GM18867 (cell line): ENCODE results near the gene GDA.
A peak's percentile ranks its signal among the peaks of the same experiment; 100 is the strongest.
"Not testable (repeated sequence)": the region's sequence is repeated elsewhere in the genome, so short reads cannot be mapped to it uniquely, and the experiment has no call there.

Experiments used
- ATAC-seq: cut with Tn5 transposase; IDR thresholded peaks from one replicate; pipeline ENCODE4 v1.9.1; 2021; ENCODE audit warnings: mild to moderate bottlenecking, moderate library complexity; ENCODE audit not compliant: unreplicated experiment

The GDA gene

DNA sequence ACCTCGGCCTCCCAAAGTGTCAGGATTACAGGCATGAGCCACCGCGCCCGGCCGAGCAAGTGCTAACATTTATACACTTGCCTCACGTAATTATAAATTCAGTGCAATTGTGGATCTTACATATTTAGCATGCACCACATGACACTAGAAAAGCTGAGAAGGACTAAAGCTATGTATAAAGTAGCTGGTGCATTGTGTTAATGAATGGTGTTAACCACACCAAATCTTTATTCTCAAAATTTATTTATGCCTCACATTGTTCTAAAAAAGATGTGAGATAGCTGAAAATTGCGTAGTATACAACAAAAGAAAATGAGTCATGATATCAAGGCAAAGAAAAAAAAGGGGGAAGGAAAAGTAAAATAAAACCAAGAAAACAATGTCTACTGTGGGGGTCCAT lies 54.8 kb downstream of the GDA start:
- no peak for ATAC-seq

DNA sequence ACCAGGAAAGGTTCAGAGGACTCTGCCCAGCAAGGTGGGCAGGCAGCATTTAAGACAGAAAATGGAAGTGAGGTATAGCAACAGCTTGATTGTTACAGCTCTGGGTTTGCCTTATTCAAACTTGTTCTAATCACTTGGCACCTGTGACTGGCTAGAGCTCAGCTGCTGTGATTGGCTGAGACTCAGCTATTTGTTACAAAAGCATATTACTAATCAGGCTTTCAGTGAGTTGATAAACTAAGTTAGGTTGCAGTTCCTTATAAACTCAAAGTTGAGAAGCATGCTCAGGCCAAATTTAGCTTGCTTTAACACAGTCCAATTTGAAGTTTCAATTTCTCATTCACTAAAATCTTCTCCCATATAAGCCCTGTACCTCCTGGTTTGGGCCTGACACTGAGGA lies 56.3 kb downstream of the GDA start:
- ATAC-seq: peak; percentile 79

DNA sequence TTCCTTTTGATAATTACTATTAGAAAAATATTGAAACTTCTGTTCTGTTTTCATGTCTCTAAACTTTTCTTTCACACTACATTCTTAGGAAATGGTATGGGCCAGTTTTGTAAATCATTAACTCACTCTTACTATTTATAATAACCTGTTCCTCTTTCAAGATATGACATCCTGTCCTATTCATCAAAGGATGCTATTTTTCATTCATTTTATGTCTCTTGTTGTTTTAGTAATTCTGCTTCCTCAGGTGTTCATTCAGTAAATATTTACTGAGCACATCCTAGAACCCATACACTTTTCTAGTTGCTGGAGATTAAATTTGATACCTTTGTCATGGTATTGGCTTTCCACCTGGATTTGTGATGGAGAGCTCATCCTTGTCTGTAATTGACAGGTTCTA lies 58.0 kb downstream of the GDA start:
- ATAC-seq: no peak

DNA sequence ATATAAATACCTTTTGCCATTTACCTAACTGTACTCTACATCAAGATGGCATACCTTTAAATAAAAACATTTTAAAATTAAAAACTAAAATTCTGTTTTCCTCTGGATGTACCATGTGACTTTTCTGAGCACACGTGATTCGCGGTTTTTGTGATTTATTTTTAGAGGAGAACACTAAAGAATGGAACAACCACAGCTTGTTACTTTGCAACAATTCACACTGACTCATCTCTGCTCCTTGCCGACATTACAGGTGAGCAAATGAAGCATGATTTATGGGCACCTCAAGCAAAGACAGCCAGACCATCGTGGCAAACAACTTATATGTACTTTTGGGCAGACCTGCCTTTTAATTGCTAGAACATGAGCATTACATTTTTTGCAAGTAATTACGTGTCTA lies 61.3 kb downstream of the GDA start:
- peak; percentile 47 for ATAC-seq

DNA sequence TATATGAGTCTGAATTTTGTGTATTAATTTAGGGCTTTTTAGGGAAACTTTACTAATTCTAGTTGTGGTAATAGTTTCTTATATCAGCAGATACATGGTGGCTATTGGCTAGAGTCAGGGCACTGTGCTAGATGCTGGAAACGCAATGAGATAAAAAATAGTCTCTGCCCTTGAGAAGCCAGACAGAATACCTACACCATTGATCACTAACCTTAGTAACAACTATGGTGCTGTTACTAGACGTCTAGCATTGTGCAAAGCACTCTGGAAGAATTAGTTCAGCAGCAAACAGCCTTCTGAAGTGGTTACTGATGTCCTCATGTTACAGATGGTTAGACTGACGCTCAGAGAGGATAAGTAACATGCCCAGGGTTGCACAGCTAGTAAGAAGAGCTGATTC lies 61.8 kb downstream of the GDA start:
- ATAC-seq: no peak

DNA sequence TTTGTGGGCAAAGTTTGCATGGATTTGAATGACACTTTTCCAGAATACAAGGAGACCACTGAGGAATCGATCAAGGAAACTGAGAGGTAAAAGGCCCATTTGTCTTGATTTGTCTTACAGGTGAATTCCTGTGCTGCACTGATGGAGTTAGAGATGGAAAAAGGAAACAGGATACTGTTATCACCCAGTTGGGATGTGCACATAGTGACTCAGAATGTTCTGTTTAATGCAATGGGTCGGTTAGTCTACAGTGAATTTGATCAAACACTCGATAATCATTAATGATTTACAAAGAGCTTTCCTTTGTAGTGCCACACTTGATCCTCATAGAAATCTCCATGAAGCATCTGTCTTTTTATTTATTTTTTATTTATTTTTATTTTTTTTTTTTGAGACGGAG lies 64.7 kb downstream of the GDA start:
- no peak for ATAC-seq

DNA sequence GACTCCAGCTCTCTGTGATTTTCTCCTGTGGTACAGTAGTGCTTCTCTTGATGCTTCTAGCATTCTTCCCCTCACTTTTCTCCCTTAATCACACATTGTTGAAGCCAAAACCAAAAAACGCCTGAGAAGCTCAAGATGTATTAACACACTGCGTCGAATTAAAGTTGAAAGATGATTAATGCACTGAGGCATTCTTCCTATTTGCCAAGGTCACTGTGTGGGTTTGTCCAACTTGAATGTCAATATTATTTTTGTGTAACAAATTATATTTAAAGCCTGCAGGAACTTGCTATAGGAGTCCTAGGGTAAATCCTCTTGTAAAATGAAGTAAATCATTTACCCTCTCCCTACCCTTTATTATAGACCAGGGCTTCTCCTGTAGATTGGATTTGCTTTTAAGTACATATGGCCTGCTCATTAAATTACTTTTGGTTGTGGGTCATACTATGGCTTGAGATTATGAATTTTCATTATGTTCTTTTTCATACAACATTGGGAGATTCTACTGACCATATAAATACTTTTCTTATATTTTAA lies 68.1 kb downstream of the GDA start:
- ATAC-seq: no peak

DNA sequence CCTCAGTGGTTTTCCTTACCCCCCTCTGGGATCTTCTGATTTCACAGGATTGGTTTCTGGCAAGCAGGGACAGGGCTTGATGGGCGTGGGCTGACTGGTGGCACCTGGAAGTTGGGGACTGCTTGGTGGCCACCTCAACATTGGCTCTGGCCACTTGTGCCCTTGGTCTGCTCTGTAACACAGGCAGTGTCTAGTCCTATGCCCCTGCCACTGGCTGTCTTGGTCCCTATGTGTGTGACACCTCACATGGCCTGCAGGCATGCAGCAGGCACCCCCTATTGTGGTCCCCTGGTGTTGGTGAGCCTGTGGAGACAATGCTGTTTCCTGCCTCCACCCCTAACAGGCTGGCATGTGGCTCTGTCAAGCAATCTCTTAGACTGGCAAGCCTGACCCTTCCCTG lies 71.3 kb downstream of the GDA start:
- no peak for ATAC-seq

DNA sequence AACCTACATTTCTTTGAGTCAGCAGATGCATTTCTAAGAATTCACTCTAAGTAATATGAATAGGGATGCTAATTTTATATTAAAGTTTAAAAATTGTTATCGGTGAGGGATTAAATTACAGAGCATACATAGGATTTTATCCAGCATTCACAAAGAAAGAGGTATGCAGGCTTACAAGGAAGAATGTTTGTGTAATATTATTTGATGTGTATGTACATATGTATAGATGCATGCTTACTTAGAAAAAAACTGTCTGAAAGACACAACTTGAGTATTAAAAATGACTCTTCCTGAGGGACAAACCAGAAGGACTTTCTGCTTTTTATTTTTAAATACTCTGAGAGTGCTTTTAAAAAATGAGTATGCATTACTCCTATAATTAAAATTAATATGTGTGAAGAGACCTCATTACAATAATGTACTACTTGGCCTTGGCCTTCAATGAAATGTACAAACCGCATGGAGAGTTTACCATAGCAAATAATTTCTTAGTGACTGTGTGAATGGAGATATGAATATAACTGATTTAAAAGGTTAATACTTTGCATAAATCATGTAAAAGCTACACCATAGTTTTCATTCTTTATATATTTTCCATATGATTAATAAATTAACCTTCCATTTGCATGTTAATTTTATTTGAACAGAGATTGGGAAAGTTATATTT lies 77.0 kb downstream of the GDA start:
- no peak for ATAC-seq

DNA sequence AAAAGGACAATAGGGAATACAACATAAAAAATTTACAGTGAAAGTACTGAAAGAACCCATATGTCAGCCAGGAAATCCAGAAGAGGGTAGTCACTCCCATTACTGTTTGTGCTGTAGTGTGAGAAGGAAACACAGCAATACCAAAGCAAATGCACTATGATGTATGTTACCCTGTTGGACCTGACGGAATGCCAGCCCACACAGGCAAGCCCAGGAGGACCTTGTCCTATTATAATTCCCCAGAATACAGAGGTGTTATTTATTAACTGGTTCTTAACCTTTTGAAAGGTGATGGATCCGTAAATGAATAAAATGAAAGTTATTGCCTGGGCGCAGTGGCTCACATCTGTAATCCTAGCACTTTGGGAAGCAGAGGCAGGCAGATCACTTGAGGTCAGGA lies 79.0 kb downstream of the GDA start:
- no peak for ATAC-seq

DNA sequence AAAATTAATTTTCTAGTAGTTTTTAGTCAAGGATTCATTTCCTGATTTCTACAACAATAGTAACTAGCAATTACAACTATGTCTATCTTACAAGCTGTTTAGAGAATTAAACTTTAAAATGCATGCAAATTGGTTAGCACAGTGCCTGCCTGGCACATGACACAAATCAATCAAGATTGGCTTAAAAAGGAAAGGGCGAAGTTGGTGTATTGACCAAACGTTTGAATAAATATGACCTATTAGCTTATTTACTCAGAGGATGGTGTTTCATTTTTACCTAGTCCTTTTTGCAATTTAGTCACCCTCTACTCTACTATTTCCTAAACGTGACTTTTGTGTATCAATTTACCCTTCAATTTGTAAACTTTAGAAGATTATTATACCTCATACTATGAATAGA lies 83.5 kb downstream of the GDA start:
- ATAC-seq: no peak

DNA sequence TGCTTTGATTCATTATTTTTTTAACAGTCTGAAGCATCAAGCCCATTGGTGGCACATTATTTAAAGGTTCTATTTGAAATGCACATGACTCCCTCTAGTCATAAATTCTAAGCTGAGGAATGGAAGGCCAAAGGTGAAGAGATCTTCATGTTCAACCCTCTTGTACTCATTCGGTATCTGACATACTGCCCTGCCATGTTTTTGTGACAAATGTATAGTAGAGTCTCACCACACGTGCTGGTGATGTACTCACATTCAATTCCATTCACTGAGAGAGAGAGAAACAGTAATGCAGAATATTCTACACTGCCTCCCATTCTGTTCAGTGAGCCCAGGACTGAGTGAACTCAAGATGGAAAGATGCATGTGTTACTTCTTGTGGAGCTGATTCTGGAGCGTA lies 98.3 kb downstream of the GDA start:
- no peak for ATAC-seq

DNA sequence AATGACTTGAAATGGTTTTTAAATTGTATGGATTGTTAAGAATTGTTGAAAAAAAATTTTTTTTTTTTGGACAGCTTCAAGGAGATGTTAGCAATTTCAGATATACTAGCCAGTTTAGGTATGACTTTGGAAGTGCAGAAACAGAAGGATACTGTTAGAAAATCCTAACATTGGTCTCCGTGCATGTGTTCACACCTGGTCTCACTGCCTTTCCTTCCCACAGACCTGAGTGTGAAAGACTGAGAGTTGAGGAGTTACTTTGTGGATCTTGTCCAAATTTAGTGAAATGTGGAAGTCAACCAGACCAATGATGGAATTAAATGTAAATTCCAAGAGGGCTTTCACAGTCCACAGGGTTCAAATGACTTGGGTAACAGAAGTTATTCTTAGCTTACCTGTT lies 102.3 kb downstream of the GDA start:
- no peak for ATAC-seq

DNA sequence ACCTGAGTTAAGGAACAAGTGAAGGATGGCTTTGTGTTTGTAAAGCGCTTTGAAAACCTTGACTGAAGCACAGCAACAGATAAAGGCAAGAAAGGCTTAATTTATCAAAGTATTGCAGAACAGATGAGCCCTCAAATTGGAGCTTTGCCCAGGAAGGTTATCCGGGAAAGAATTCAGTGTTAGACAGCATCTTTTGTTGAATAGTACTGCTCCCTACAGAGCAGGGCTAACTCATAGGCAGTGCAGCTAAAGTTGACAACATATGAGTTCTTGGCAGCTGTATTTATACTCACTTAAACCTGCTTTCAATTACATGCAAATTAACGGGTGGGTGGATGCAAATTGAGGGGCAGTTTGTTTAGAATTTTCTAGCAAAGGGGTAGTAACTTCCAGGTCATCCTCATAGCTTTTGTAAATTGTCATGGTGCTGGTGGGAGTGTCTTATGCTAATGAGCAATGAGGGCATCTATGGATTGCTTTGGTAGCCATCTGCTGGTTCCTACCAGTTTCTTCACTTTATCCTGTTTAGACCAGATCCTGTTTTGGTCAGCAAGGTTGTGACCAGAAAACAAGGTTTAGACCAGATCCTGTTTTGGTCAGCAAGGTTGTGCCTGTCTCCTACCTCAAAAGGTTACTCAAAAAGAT lies 105.8 kb downstream of the GDA start:
- ATAC-seq: no peak

DNA sequence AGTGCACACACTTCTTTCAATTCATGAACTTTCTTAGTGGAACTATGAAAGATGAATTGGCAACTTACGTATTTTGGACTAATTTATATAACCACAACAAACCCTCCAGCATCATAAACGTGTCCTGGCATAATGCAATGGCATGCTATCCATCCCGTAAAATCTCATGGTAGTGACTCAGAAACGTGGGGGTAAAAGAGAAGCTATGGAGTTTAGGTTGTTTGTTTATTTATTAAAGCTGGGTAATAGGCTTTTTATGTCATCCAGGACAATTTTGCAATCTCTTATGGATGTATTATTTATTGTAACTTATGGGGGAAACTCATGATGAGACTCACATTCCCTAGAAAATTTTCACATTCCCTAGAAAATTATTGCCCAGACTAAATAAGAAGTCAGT lies 106.3 kb downstream of the GDA start:
- ATAC-seq: no peak

DNA sequence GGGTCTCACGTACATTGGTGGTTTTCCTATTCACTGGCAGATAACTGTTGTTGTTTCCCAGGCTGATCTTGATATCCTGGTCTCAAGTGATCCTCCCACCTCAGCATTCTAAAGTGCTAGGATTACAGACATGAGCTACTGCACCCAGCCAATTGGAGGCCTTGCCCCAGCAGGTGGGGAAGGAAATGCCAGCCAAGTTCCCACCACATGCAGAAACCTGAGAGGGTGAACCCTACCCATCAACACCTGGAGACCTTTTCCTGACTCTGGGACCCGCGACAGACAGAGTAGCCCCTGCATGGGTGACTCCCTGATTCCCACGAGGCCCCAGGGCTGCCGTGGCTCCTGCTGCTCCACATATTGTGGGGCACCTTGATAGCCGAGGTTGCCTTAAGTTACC lies 107.7 kb downstream of the GDA start:
- no peak for ATAC-seq

DNA sequence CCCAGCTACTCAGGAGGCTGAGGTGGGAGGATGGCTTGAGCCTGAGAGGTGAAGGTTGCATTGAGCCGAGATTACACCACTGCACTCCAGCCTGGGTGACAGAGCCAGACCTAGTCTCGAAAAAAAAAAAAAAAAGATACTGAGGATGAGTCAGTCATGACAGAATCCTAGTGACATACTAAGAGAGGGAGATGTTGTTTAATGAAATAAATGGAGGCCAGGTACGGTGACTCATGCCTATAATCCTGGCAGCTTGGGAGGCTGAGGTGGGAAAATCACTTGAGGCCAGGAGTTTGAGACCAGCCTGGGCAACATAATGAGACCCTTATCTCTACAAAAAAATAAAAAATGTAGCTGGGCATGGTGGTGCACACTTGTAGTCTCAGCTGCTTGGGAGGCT lies 108.6 kb downstream of the GDA start:
- no peak for ATAC-seq

DNA sequence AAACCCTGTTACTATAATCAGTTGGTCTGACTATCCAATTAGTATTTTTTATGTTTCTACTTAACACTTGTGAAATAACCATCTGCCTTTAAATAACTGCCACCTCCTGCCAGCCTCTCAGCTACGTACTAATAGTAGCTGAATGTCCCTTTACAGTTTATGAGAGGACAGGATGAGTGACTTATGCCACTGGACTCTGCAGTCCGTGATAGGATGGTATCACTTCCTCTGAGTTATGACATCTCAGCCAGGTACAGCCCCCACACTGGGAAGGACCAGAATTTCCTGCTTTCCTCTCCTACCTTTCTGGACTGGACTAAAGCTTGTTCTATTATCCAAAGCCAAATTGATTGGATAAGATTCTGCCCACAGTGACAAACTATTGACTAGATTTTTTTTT lies 112.8 kb downstream of the GDA start:
- ATAC-seq: peak; percentile 57

DNA sequence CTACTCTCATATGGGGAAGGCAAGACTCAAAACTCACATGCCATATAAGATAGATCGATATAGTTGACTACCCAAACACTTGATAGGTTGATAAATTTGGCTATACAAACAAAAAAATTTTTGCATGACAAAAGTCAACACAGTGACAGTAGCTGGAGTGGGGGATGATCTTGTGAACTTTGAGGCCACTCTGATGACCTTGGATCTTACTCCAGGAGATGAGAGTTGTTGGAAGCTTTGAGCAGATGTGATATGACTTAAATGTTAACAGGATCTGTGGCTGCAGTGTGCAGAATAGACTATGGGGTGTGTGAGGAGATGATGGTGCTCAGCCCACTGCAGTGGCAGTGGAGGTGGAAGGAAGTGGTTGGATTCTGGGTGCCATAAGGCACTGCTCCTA lies 114.3 kb downstream of the GDA start:
- no peak for ATAC-seq

DNA sequence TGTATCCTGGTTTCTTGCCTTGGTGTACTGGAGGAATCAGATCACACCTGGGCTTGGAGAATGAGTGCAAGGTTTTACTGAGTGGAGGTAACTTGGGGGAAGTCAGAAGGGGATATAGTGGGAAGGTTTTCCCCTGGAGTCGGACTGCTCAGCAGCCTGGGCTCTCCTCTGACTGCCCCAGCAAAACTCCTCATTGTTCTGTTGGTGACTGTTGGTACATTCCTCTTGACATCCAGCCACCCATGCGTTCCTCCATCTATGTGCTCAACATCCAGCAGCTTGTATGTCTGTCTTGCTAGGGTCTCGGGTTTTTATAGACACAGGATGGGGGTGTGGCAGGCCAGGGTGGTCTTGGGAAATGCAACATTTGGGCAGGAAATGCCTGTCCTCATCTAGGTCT lies 119.7 kb downstream of the GDA start:
- ATAC-seq: no peak

DNA sequence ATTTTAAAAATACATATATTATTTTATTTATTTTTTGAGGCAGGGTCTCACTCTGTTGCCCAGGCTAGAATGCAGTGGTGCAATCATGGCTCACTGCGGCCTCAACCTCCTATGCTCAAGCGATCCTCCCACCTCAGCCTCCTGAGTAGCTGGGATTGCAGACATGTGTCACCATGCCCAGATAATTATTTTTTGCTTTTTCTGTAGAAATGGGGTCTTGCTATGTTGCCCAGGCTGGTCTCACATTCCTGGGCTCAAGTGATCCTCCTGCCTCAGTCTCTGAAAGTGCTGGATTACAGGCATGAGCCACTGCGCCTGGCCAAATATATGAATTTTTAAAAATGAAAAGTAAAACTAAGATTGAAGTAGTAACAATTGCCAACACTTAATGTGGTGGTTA lies 121.1 kb downstream of the GDA start:
- not testable (repeated sequence) for ATAC-seq

DNA sequence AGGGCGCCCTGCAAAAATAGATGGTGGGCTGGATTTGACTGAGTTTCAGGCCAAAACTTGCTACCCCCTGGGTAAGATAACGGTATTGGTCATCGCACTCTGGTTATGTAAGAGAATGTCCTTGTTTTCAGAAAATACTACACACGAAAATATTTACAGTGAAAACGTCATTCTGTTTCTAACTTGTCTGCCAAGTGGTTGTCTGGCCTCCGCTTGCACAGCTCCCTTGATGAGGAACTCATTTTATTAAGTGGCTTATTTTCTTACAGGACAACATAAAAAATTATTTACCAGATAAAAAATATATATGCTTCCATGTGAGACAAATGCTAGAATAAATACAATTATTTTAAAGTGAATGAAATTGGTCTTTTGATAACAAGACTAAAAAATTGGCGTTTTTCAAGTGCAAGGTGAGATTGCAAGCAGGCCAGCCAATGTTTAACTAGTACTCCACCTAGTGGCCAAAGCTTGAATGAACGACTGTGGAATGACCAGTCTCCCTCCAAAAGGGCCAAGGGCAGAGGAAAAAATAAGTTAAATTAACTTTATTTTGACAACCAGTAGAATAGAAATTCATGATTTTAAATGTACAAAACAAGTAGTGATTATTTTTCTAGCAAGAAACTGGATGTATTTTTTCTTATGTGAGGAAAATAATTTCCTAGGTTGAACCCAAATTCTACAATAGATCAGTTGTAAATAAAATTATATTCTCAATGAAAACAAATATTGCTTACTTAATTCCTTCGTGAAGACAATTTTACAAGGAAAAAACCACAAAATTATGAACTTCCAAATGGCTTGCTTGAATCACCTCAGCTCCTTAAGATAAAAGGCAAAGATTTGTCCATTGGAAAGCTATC lies 122.6 kb downstream of the GDA start:
- ATAC-seq: peak; percentile 53
